DND-41 (cell line): ENCODE measurements around the gene KRT27.

Source experiments
- EZH2 ChIP-seq: IDR thresholded peaks from 3 replicates; pipeline ENCODE4 v1.6.1; 2012; ENCODE audit warnings: borderline replicate concordance, low read depth, mild to moderate bottlenecking, moderate library complexity, low read length, inconsistent platforms; ENCODE audit not compliant: severe bottlenecking
- TF ChIP-seq, protein P1 (sequence below): IDR thresholded peaks from 2 replicates; pipeline ENCODE4 v1.5.1; 2012; ENCODE audit warnings: borderline replicate concordance, low read length, moderate library complexity, mild to moderate bottlenecking; ENCODE audit not compliant: poor library complexity, severe bottlenecking; ENCODE audit errors: extremely low read depth

DNA sequence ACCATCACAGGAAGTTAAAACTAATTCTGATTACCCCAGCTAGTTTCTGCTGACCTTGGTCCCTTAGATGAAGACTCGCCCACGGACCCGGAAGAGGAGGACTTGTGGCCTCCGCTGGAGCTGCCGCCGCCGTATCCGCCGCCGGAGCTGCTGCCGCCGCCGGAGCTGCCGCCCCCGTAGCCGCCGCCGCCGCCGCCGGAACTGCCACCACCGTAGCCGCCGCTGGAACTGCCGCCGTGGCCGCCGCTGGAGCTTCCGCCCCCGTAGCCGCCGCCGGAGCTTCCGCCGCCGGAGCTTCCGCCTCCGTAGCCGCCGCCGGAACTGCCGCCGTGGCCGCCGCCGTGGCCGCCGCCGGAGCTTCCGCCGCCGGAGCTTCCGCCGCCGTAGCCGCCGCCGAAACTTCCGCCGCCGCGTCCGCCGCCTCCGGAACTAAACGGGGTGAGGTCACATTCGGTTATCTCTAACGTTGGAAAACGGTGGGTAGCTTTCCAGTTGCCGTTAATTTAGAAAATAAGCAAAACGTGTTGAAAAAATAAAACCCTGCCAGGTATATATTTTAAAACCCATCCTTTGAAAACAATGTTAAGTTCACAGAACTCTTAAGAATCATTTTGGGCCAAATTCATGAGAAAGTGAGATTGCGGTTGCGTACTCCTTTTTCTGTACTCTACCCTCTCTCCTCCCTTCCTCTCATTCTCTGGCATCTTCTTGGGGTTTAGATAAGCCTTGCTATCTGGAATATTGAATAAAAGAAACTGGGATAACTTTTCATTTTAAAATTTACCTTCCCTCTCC is 36.6 kb upstream of the KRT27 start:
- no peak for TF ChIP-seq EZH2
- TF ChIP-seq, protein P1, sequence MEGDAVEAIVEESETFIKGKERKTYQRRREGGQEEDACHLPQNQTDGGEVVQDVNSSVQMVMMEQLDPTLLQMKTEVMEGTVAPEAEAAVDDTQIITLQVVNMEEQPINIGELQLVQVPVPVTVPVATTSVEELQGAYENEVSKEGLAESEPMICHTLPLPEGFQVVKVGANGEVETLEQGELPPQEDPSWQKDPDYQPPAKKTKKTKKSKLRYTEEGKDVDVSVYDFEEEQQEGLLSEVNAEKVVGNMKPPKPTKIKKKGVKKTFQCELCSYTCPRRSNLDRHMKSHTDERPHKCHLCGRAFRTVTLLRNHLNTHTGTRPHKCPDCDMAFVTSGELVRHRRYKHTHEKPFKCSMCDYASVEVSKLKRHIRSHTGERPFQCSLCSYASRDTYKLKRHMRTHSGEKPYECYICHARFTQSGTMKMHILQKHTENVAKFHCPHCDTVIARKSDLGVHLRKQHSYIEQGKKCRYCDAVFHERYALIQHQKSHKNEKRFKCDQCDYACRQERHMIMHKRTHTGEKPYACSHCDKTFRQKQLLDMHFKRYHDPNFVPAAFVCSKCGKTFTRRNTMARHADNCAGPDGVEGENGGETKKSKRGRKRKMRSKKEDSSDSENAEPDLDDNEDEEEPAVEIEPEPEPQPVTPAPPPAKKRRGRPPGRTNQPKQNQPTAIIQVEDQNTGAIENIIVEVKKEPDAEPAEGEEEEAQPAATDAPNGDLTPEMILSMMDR, result no peak
